Suppressor macrophage treated with lipopolysaccharide for 4 hours (primary cell): ENCODE measurements around the gene PYDC1.
"Not testable (repeated sequence)": the region's sequence is repeated elsewhere in the genome, so short reads cannot be mapped to it uniquely, and the experiment has no call there.

Experiments
- DNase-seq: peaks from one replicate; pipeline ENCODE4 v3.0.0-alpha.2; 2020

Gene PYDC1

GRCh38 chr16:31221357-31222160 lies 4.6 kb upstream of the PYDC1 start:
- DNase-seq: no peak

- no peak for DNase-seq
Observed at GRCh38 chr16:31219154-31219741, 2.3 kb upstream of the PYDC1 start.

GRCh38 chr16:31217136-31217530 lies 198 bp upstream of the PYDC1 start:
- no peak for DNase-seq

GRCh38 chr16:31215287-31216162 lies 1.4 kb downstream of the PYDC1 start:
- peak; percentile 62 for DNase-seq

- DNase-seq: no peak
Observed at GRCh38 chr16:31214708-31215286, 2.1 kb downstream of the PYDC1 start.

- no peak for DNase-seq
Observed at GRCh38 chr16:31213877-31214707, 2.8 kb downstream of the PYDC1 start, which contains the start of gene TRIM72. TSS of gene TRIM72 (plus strand) at chr16:31214119. CDS start at chr16:31214739, 620 bp downstream.

GRCh38 chr16:31213342-31213741 lies 3.6 kb downstream of the PYDC1 start:
- DNase-seq: no peak

- no peak for DNase-seq
Observed at GRCh38 chr16:31206776-31207175, 10.2 kb downstream of the PYDC1 start.

- DNase-seq: no peak
Observed at GRCh38 chr16:31204871-31205666, 11.9 kb downstream of the PYDC1 start.

- peak; percentile 77 for DNase-seq
Observed at GRCh38 chr16:31202414-31203375, 14.2 kb downstream of the PYDC1 start, which contains the start of gene PYCARD. TSS of gene PYCARD (minus strand) at chr16:31202760. CDS start at chr16:31202690, 70 bp downstream.

GRCh38 chr16:31201582-31202413 lies 15.1 kb downstream of the PYDC1 start:
- DNase-seq: peak; percentile 53

GRCh38 chr16:31200821-31201568 lies 15.9 kb downstream of the PYDC1 start:
- peak; percentile 65 for DNase-seq

GRCh38 chr16:31200111-31200510 lies 16.8 kb downstream of the PYDC1 start:
- DNase-seq: not testable (repeated sequence)

GRCh38 chr16:31199430-31200041 lies 17.4 kb downstream of the PYDC1 start:
- no peak for DNase-seq

GRCh38 chr16:31198207-31198882 lies 18.6 kb downstream of the PYDC1 start:
- DNase-seq: no peak

GRCh38 chr16:31196324-31197088 lies 20.4 kb downstream of the PYDC1 start:
- no peak for DNase-seq
